ENCODE data around the gene KRTAP2-2. TPM values are rescaled to one million over a fixed set of nuclear protein-coding genes. Genes with fewer than 3 reads are reported as not detected.
A peak's percentile ranks its signal among the peaks of the same experiment; 100 is the strongest.
"Not testable (repeated sequence)": the region's sequence is repeated elsewhere in the genome, so short reads cannot be mapped to it uniquely, and the experiment has no call there.

KRTAP2-2 gene
- polyA plus RNA-seq, 1 experiment: 0.16 TPM

DNA sequence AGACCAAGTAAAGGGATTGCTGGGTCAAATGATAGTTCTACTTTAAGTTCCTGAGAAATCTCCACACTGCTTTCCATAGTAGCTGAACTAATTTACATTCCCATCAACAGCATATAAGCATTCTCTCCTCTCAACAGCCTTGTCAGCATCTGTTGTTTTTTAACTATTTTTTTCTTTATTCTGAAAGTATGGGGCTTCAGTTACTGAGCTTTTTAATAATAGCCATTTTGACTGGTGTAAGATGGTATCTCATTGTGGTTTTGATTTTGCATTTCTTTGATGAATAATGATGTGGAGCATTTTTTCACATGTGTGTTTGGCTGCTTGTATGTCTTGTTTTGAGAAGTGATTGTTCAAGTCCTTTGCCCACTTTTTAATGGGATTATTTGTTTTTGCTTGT lies 2.5 kb downstream of the KRTAP2-2 start:
- TF ChIP-seq, protein P1, sequence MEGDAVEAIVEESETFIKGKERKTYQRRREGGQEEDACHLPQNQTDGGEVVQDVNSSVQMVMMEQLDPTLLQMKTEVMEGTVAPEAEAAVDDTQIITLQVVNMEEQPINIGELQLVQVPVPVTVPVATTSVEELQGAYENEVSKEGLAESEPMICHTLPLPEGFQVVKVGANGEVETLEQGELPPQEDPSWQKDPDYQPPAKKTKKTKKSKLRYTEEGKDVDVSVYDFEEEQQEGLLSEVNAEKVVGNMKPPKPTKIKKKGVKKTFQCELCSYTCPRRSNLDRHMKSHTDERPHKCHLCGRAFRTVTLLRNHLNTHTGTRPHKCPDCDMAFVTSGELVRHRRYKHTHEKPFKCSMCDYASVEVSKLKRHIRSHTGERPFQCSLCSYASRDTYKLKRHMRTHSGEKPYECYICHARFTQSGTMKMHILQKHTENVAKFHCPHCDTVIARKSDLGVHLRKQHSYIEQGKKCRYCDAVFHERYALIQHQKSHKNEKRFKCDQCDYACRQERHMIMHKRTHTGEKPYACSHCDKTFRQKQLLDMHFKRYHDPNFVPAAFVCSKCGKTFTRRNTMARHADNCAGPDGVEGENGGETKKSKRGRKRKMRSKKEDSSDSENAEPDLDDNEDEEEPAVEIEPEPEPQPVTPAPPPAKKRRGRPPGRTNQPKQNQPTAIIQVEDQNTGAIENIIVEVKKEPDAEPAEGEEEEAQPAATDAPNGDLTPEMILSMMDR (IDR thresholded peaks at IDR 0.05; ENCODE audit: insufficient read depth, low read depth, low read length): no peak
- ChIA-PET CTCF (no interaction called here), POLR2A (no interaction called here)
- no peaks in the 10 kb centered on the region for H3K36me3 ChIP-seq (ENCODE audit: control insufficient read depth, insufficient read depth, low read length)
- no peak overlapping the region for H3K4me3 ChIP-seq (ENCODE audit: low read depth, low read length)
- no peaks in the 10 kb centered on the region for H3K27me3 ChIP-seq (ENCODE audit: control insufficient read depth, insufficient read depth, low read length)
- DNase-seq (ENCODE audit: low read depth): no peak

DNA sequence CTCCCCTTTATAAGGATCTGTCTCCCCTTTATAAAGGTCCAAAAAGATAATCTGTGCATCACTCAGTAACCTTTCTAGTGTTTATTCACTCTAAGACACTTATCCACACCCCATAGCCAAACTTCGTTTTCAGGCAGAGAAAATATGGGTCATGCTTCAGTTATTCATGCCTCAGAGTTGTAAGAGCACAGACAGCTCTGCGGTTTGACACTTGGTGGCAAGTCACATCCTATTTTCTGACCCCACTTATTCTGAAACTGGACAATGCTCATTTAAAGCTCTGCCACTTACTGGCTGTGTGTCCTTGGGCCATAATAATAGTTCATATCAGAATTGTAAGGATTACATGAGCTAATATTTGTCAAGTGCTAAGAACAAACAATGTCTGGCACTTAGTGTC lies 5.9 kb downstream of the KRTAP2-2 start:
- H3K36me3 ChIP-seq (ENCODE audit: control insufficient read depth, insufficient read depth, low read length): no peaks in the 10 kb centered on the region
- DNase-seq (ENCODE audit: low read depth): peak; percentile 85
- ChIA-PET POLR2A (interaction anchor here (0.5 to 1.0 kb wide), 4 partner anchors 10 to 304 kb away, joined by 3 to 4 read pairs (median 4); no protein-coding TSS in a partner anchor), CTCF (interaction anchor here (0.9 to 1.6 kb wide), 4 partner anchors 31 to 500 kb away, joined by 3 to 5 read pairs (median 4); no protein-coding TSS in a partner anchor)
- no peaks in the 10 kb centered on the region for H3K27me3 ChIP-seq (ENCODE audit: control insufficient read depth, insufficient read depth, low read length)
- no peak overlapping the region for H3K4me3 ChIP-seq (ENCODE audit: low read depth, low read length)
- TF ChIP-seq, protein P1 (IDR thresholded peaks at IDR 0.05; ENCODE audit: insufficient read depth, low read depth, low read length): no peak

DNA sequence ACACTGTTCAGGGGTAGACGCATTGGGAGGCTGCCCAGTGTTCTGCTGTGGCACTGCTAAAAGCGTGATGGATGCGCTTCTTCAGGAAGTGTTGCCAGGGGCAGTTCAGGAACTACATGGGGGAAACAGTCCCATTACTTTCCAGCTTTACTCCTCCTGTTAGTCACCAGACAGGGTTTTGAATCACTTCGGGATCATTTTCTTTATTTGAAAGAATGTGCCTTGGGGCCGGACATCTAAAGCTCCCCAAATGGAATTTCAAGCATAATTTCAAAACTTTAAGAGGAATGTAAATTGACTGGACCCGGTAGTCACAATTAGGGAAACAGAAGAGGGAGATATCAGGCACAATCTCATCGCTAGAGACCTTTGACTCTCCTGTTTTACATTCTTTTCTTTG lies 6.6 kb downstream of the KRTAP2-2 start:
- Histone ChIP-seq H3K27me3 (ENCODE audit: control insufficient read depth, insufficient read depth, low read length) (no peaks in the 10 kb centered on the region), H3K4me3 (ENCODE audit: low read depth, low read length) (no peak overlapping the region), H3K36me3 (ENCODE audit: control insufficient read depth, insufficient read depth, low read length) (no peaks in the 10 kb centered on the region)
- TF ChIP-seq, protein P1 (IDR thresholded peaks at IDR 0.05; ENCODE audit: insufficient read depth, low read depth, low read length): no peak
- ChIA-PET POLR2A (interaction anchor here (0.6 to 1.0 kb wide), 5 partner anchors 11 to 369 kb away, joined by 3 read pairs; partner anchors contain the start of gene KRTAP2-3), CTCF (interaction anchor here (0.6 to 1.8 kb wide), 8 partner anchors 9 to 500 kb away, joined by 3 to 6 read pairs (median 4); partner anchors contain the start of gene KRTAP2-4)
- peak; percentile 76 for DNase-seq (ENCODE audit: low read depth)

DNA sequence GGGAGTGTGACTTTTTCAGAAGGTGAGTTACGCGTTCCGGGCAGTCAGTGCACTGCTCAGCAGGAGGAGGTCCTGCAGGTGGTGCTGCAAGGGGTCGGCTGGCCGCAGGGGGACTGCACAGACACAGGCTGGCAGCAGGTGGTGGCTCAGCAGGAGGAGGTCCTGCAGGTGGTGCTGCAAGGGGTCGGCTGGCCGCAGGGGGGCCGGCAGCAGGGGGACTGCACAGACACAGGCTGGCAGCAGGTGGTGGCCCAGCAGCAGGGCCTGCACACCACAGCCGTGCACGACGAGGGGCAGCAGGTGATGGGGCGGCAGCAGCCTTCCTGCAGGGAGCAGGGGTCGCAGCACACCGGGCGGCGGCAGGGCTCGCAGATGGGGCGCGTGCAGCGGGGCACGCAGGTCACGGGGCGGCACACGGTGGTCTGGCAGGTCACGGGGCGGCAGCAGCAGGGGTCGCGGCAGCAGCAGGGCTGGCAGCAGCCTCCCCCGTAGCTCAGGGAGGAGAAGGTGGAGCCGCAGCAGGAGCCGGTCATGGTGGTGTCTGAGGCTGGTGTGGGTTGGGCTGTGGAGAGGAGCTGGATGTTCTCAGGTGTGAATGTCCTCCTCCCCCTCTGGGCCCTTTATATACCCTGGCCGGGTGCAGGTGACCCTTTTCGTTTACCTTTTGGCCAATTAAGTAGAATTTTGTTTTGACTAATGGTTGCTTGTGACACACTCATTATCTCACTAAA lies 8.1 kb downstream of the KRTAP2-2 start, which contains the start of gene KRTAP2-1:
Gene KRTAP2-1, minus strand, starts transcription at position 582 of the 731 bp plus-strand sequence. Its CDS starts 49 bp downstream, at position 533.
- H3K36me3 ChIP-seq (ENCODE audit: control insufficient read depth, insufficient read depth, low read length); POLR2A ChIA-PET; H3K4me3 ChIP-seq (ENCODE audit: low read depth, low read length); DNase-seq (ENCODE audit: low read depth); H3K27me3 ChIP-seq (ENCODE audit: control insufficient read depth, insufficient read depth, low read length): not testable (repeated sequence)
- CTCF ChIA-PET: interaction anchor here (0.6 to 1.8 kb wide), 7 partner anchors 8 to 619 kb away, joined by 3 to 6 read pairs (median 3); no protein-coding TSS in a partner anchor

DNA sequence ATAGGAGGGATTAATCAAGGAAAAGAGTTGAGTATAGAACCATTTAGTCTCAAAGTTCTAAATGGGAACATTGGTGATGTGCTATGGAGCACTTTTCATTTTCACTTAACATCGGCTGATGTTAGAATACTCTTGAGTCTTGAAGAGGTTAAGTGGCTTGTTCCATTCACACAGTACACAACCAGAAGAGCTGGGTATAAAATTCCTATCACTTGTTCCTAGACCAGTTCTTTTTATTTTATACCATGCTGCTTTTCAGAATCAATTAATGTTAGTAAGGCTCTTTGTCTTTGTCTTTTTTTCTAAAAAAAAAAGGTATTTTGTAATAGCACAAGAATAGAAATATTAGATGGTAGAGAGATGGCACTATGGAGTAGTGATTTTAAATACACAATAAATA lies 12.1 kb downstream of the KRTAP2-2 start:
- H3K27me3 ChIP-seq (ENCODE audit: control insufficient read depth, insufficient read depth, low read length): no peaks in the 10 kb centered on the region
- POLR2A ChIA-PET: no interaction called here
- H3K4me3 ChIP-seq (ENCODE audit: low read depth, low read length): no peak overlapping the region
- no peak for DNase-seq (ENCODE audit: low read depth)
- CTCF ChIA-PET: no interaction called here
- H3K36me3 ChIP-seq (ENCODE audit: control insufficient read depth, insufficient read depth, low read length): no peaks in the 10 kb centered on the region
- TF ChIP-seq, protein P1 (IDR thresholded peaks at IDR 0.05; ENCODE audit: insufficient read depth, low read depth, low read length): no peak
